ENCODE measurements around the gene SNX33.

DNA sequence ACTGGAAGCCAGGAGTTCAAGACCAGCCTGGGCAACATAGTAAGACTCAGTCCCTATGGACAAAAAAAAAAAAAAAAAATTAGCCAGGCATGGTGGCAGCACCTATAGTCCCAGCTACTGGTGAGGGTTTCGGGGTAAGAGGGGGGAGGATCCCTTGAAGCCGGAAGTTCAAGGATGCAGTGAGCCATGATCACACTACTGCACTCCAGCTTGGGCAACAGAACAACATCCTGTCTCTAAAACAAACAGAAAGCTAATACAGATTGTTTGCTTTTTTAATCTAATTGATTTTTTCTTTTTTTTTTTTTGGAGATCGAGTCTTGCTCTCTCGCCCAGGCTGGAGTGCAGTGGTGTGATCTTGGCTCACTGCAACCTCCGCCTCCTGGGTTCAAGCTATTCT lies 6.1 kb upstream of the SNX33 start:
- no peak for TF ChIP-seq EZH2 (IDR thresholded peaks at IDR 0.05; ENCODE audit: borderline replicate concordance, insufficient read depth, low read depth, low read length, poor library complexity, severe bottlenecking)
- TF ChIP-seq CTCF (IDR thresholded peaks at IDR 0.05) = no peak
